ENCODE data around the gene ADGRB2.

Gene ADGRB2

GRCh38 chr1:31799196-31799894, 35.2 kb upstream of the ADGRB2 start:
- no peak overlapping the region for H3K4me3 ChIP-seq (ENCODE audit: low read length, poor library complexity, severe bottlenecking)
- H3K36me3 ChIP-seq (ENCODE audit: insufficient read depth, low read length) = no peaks in the 10 kb centered on the region
- H3K4me2 ChIP-seq (ENCODE audit: low read depth, low read length, poor library complexity, severe bottlenecking) = no peak overlapping the region
- H3K79me2 ChIP-seq (ENCODE audit: insufficient read depth, low read length) = no peaks in the 10 kb centered on the region
- no peaks in the 10 kb centered on the region for H3F3A ChIP-seq (ENCODE audit: low read depth)
- H2AFZ ChIP-seq (ENCODE audit: low read length) = no peak overlapping the region
- H3K4me1 ChIP-seq (ENCODE audit: insufficient read depth, low read length, poor library complexity, severe bottlenecking) = no peaks in the 10 kb centered on the region
- TF ChIP-seq EZH2phosphoT487 (IDR thresholded peaks at IDR 0.05; ENCODE audit: borderline replicate concordance) = no peak
- TF ChIP-seq, protein P1, sequence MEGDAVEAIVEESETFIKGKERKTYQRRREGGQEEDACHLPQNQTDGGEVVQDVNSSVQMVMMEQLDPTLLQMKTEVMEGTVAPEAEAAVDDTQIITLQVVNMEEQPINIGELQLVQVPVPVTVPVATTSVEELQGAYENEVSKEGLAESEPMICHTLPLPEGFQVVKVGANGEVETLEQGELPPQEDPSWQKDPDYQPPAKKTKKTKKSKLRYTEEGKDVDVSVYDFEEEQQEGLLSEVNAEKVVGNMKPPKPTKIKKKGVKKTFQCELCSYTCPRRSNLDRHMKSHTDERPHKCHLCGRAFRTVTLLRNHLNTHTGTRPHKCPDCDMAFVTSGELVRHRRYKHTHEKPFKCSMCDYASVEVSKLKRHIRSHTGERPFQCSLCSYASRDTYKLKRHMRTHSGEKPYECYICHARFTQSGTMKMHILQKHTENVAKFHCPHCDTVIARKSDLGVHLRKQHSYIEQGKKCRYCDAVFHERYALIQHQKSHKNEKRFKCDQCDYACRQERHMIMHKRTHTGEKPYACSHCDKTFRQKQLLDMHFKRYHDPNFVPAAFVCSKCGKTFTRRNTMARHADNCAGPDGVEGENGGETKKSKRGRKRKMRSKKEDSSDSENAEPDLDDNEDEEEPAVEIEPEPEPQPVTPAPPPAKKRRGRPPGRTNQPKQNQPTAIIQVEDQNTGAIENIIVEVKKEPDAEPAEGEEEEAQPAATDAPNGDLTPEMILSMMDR (conservative IDR thresholded peaks at IDR 0.05; ENCODE audit: low read length) = no peak
- no peaks in the 10 kb centered on the region for H3K9me3 ChIP-seq (ENCODE audit: insufficient read depth, low read depth, low read length)
- no peak overlapping the region for H3K9ac ChIP-seq (ENCODE audit: low read depth, low read length, poor library complexity, severe bottlenecking)
- no peaks in the 10 kb centered on the region for H4K20me1 ChIP-seq (ENCODE audit: insufficient read depth, low read length, poor library complexity, severe bottlenecking)
- H3K27me3 ChIP-seq (ENCODE audit: insufficient read depth, low read length, poor library complexity, severe bottlenecking) = no peaks in the 10 kb centered on the region
- H3K9me2 ChIP-seq (replicated peaks; ENCODE audit: low read depth, low read length) = no peaks in the 10 kb centered on the region

- Histone ChIP-seq H3K9me2 (replicated peaks; ENCODE audit: low read depth, low read length) (no peaks in the 10 kb centered on the region), H2AFZ (ENCODE audit: low read length) (no peak overlapping the region), H3F3A (ENCODE audit: low read depth) (no peaks in the 10 kb centered on the region), H3K79me2 (ENCODE audit: insufficient read depth, low read length) (no peaks in the 10 kb centered on the region), H3K9ac (ENCODE audit: low read depth, low read length, poor library complexity, severe bottlenecking) (no peak overlapping the region), H3K4me2 (ENCODE audit: low read depth, low read length, poor library complexity, severe bottlenecking) (no peak overlapping the region), H4K20me1 (ENCODE audit: insufficient read depth, low read length, poor library complexity, severe bottlenecking) (no peaks in the 10 kb centered on the region), H3K36me3 (ENCODE audit: insufficient read depth, low read length) (no peaks in the 10 kb centered on the region), H3K4me1 (ENCODE audit: insufficient read depth, low read length, poor library complexity, severe bottlenecking) (no peaks in the 10 kb centered on the region), H3K27me3 (ENCODE audit: insufficient read depth, low read length, poor library complexity, severe bottlenecking) (no peaks in the 10 kb centered on the region), H3K9me3 (ENCODE audit: insufficient read depth, low read depth, low read length) (no peaks in the 10 kb centered on the region), H3K4me3 (ENCODE audit: low read length, poor library complexity, severe bottlenecking) (no peak overlapping the region)
- TF ChIP-seq EZH2phosphoT487 (IDR thresholded peaks at IDR 0.05; ENCODE audit: borderline replicate concordance) = no peak
Observed at GRCh38 chr1:31798433-31799195, 34.5 kb upstream of the ADGRB2 start.

DNA sequence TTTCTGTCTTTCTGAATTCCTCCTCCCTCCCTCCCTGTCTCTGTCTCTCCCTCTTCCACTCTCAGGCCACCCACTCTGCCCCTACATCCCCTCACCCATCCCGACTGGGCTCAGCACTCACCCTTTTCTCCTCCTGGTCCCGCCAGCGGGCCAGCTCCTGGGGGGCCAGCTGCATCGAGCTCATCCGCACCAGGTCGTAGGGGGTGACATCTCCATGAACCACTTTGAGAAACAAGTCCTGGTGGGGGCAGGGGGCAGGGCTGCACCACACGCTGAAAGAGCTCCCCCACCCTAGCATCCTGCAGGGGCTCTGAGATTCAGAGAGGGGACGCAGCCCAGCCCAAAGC, 33.9 kb upstream of the ADGRB2 start:
- H3K79me2 ChIP-seq (ENCODE audit: insufficient read depth, low read length) = no peaks in the 10 kb centered on the region
- no peaks in the 10 kb centered on the region for H3K4me1 ChIP-seq (ENCODE audit: insufficient read depth, low read length, poor library complexity, severe bottlenecking)
- no peaks in the 10 kb centered on the region for H3K36me3 ChIP-seq (ENCODE audit: insufficient read depth, low read length)
- no peaks in the 10 kb centered on the region for H3K9me2 ChIP-seq (replicated peaks; ENCODE audit: low read depth, low read length)
- H3K27me3 ChIP-seq (ENCODE audit: insufficient read depth, low read length, poor library complexity, severe bottlenecking) = no peaks in the 10 kb centered on the region
- no peak overlapping the region for H3K4me3 ChIP-seq (ENCODE audit: low read length, poor library complexity, severe bottlenecking)
- no peak overlapping the region for H2AFZ ChIP-seq (ENCODE audit: low read length)
- no peaks in the 10 kb centered on the region for H4K20me1 ChIP-seq (ENCODE audit: insufficient read depth, low read length, poor library complexity, severe bottlenecking)
- no peaks in the 10 kb centered on the region for H3K9me3 ChIP-seq (ENCODE audit: insufficient read depth, low read depth, low read length)
- H3K4me2 ChIP-seq (ENCODE audit: low read depth, low read length, poor library complexity, severe bottlenecking) = no peak overlapping the region
- no peak overlapping the region for H3K9ac ChIP-seq (ENCODE audit: low read depth, low read length, poor library complexity, severe bottlenecking)
- H3F3A ChIP-seq (ENCODE audit: low read depth) = no peaks in the 10 kb centered on the region
- TF ChIP-seq EZH2phosphoT487 (IDR thresholded peaks at IDR 0.05; ENCODE audit: borderline replicate concordance) = no peak
- TF ChIP-seq, protein P1 (conservative IDR thresholded peaks at IDR 0.05; ENCODE audit: low read length) = no peak

All from Loucy (cell line).